Left cardiac atrium (tissue), 4 donors: ENCODE results near the gene TCN1. TPM values are rescaled to one million over a fixed set of nuclear protein-coding genes. Genes with fewer than 3 reads are reported as not detected.
A peak's percentile ranks its signal among the peaks of the same experiment; 100 is the strongest.

Experiments used
- ATAC-seq, 2 donors: fragments of 200-7000 bp; cut with Tn5 transposase; one replicate each; pipeline ENCODE4 v1.9.1; 2020; ENCODE audit warnings: mild to moderate bottlenecking in 2 of 2, moderate library complexity in 2 of 2
- DNase-seq: peaks from one replicate; pipeline ENCODE4 v3.0.0-alpha.2; 2020
- intact Hi-C, 2 donors: fragments of 100-400 bp; cut with DNase I; formaldehyde crosslinking; loops; one replicate each; pipeline versions ENCODE4 v1.14.1 to v1.15.1; 2022 to 2023
- total RNA-seq, 2 donors: library from RNA; stranded (reverse); fragmentation: NEBNext Ultra II Directional; extraction: Animal tissue kit (Norgen Biotek cat#: 25700); gene quantifications; one replicate each; pipeline ENCODE4 v1.2.1, GENCODE V29; 2021
- donor health status: DM: no; HTN: yes; CAD: no.
- donor health status: DM: no; HTN: yes; CAD: no; lungs with severe emphysema.
- donor health status: DM: yes; HTN: yes; CAD: no.
- donor health status: Dilated cardiomyopathy.

The TCN1 gene
- total RNA-seq, 2 donors from 2014 or later, result not detected

GRCh38 chr11:59813364-59813763, 52.9 kb downstream of the TCN1 start:
- DNase-seq (no peak), ATAC-seq (no peak)
- intact Hi-C loops, result no loop called here

GRCh38 chr11:59812220-59812619, 54.1 kb downstream of the TCN1 start:
- DNase-seq (no peak), ATAC-seq (no peak)
- intact Hi-C loops, result no loop called here

- ATAC-seq, result no peak
- intact Hi-C loops, result loop anchor here in 1 of 2 donors (2.0 kb wide), 1 partner anchor 56 kb away; the partner anchor contains the start of gene STX3
- DNase-seq, result no peak
Observed at GRCh38 chr11:59810911-59811259, 55.4 kb downstream of the TCN1 start.

GRCh38 chr11:59810189-59810910, 55.9 kb downstream of the TCN1 start, which contains the start of gene MRPL16:
Gene MRPL16, minus strand, starts transcription at chr11:59810778. Its CDS starts 120 bp downstream, at chr11:59810658.
- ATAC-seq (peak; percentile 98 to 99), DNase-seq (peak; percentile 89)
- intact Hi-C loops, result loop anchor here in 1 of 2 donors (2.0 kb wide), 1 partner anchor 56 kb away; the partner anchor contains the start of gene STX3

- ATAC-seq (no peak), DNase-seq (no peak)
- intact Hi-C loops, result loop anchor here in 1 of 2 donors (10.0 kb wide), 1 partner anchor 132 kb away; no protein-coding TSS in a partner anchor
Observed at GRCh38 chr11:59807047-59807610, 59.2 kb downstream of the TCN1 start.

- intact Hi-C loops, result loop anchor here in 1 of 2 donors (10.0 kb wide), 1 partner anchor 129 kb away; no protein-coding TSS in a partner anchor
- no peak for ATAC-seq
- no peak for DNase-seq
Observed at GRCh38 chr11:59804061-59804460, 62.2 kb downstream of the TCN1 start.

Other genes with a start within 250 kb of the TCN1 start
- gene PATL1, start 197.4 kb downstream of the TCN1 start, total RNA-seq, result 10 to 100 TPM; 21.6 to 28.2 TPM
- not detected for gene OR10V1, start 152.6 kb downstream of the TCN1 start, total RNA-seq
- gene STX3, start 111.1 kb downstream of the TCN1 start, total RNA-seq, result 10 to 100 TPM; 10.6 to 14.1 TPM
- 10 to 100 TPM; 61.2 to 70.4 TPM for gene MRPL16, start 55.7 kb downstream of the TCN1 start, total RNA-seq
- not detected for gene CBLIF, start 21.0 kb downstream of the TCN1 start, total RNA-seq
- not detected for gene OOSP3, start 12.3 kb upstream of the TCN1 start, total RNA-seq
- not detected for gene OOSP1, start 71.9 kb upstream of the TCN1 start, total RNA-seq
- not detected for gene OOSP4A, start 97.5 kb upstream of the TCN1 start, total RNA-seq
- not detected for gene OOSP4B, start 150.7 kb upstream of the TCN1 start, total RNA-seq
- not detected for gene OOSP2, start 173.9 kb upstream of the TCN1 start, total RNA-seq
- not detected for gene MS4A3, start 190.2 kb upstream of the TCN1 start, total RNA-seq
- 1 to 10 TPM in 1 of 2 donors, under 1 TPM in 1; 0.26 to 1.7 TPM for gene MS4A2, start 222.2 kb upstream of the TCN1 start, total RNA-seq